IMR-90 (cell line): ENCODE data around the gene AKNA. TPM values are rescaled to one million over a fixed set of nuclear protein-coding genes. Genes with fewer than 3 reads are reported as not detected.

Source experiments
- ATAC-seq: fragments of 200-7000 bp; cut with Tn5 transposase; 2 replicates; pipeline ENCODE4 v1.9.1; 2020; ENCODE audit warnings: low read depth, mild to moderate bottlenecking, moderate library complexity
- BruUV-seq: library from RNA; stranded (reverse); fragments of 400-500 nt; replicated peaks from 2 replicates; lab custom pipeline; 2021; lab: Mats Ljungman, UMichigan
- CTCF ChIA-PET: fragments of 300-600 bp; formaldehyde crosslinking; extraction: SDS; loops from one replicate; lab custom pipeline; 2021; ENCODE audit warnings: antibody characterized with exemption; lab: Yijun Ruan, JAX
- POLR2A ChIA-PET: fragments of 300-600 bp; sonication (Branson Sonifier 250); formaldehyde crosslinking; loops from one replicate; lab custom pipeline; 2022; ENCODE audit warnings: antibody characterized with exemption; ENCODE audit not compliant: unreplicated experiment; lab: Charles Lee
- DNase-seq: peaks from one replicate; pipeline ENCODE4 v3.0.0; 2013
- H2AFZ ChIP-seq: replicated peaks from 2 replicates; pipeline ENCODE3; 2013; ENCODE audit warnings: low read length, mild to moderate bottlenecking; ENCODE audit not compliant: poor library complexity
- H2AK5ac ChIP-seq: 2 replicates; pipeline ENCODE4 v1.6.1; 2013; ENCODE audit warnings: low read depth, low read length, inconsistent platforms
- H2AK9ac ChIP-seq: replicated peaks from 2 replicates; pipeline ENCODE3; 2013; ENCODE audit warnings: mild to moderate bottlenecking, low read depth, low read length, moderate library complexity; ENCODE audit not compliant: poor library complexity
- H2BK120ac ChIP-seq: 2 replicates; pipeline ENCODE4 v1.6.1; 2013; ENCODE audit warnings: low read depth, low read length, inconsistent platforms
- H2BK15ac ChIP-seq: 3 replicates; pipeline ENCODE4 v1.6.1; 2013; ENCODE audit warnings: low read depth, low read length, inconsistent platforms
- H2BK20ac ChIP-seq: 2 replicates; pipeline ENCODE4 v1.6.1; 2013; ENCODE audit warnings: low read depth, mild to moderate bottlenecking, inconsistent platforms, low read length, moderate library complexity
- H2BK5ac ChIP-seq: 2 replicates; pipeline ENCODE4 v1.6.1; 2013; ENCODE audit warnings: mild to moderate bottlenecking, low read depth, low read length, inconsistent platforms; ENCODE audit not compliant: poor library complexity, severe bottlenecking
- H3K14ac ChIP-seq: replicated peaks from 2 replicates; pipeline ENCODE4 v1.6.1; 2013; ENCODE audit warnings: low read depth, low read length, inconsistent platforms
- H3K18ac ChIP-seq: 2 replicates; pipeline ENCODE4 v1.6.1; 2013; ENCODE audit warnings: low read depth, low read length, control low read depth
- H3K23ac ChIP-seq: 2 replicates; pipeline ENCODE4 v1.6.1; 2013; ENCODE audit warnings: low read depth, low read length, inconsistent platforms
- H3K27ac ChIP-seq: 2 replicates; pipeline ENCODE4 v1.5.1; 2013; ENCODE audit warnings: mild to moderate bottlenecking, control low read depth, low read length; ENCODE audit not compliant: insufficient read depth
- H3K27me3 ChIP-seq: 2 replicates; pipeline ENCODE4 v1.6.1; 2013; ENCODE audit warnings: low read length; ENCODE audit not compliant: control insufficient read depth, insufficient read depth
- H3K36me3 ChIP-seq: 2 replicates; pipeline ENCODE4 v1.6.1; 2013; ENCODE audit warnings: low read length, mixed read lengths; ENCODE audit not compliant: control insufficient read depth, insufficient read depth
- H3K4ac ChIP-seq: 2 replicates; pipeline ENCODE4 v1.6.1; 2013; ENCODE audit warnings: low read depth, low read length, inconsistent platforms
- H3K4me1 ChIP-seq: 2 replicates; pipeline ENCODE4 v1.6.1; 2013; ENCODE audit warnings: low read length, mixed read lengths; ENCODE audit not compliant: control insufficient read depth, insufficient read depth
- H3K4me2 ChIP-seq: 2 replicates; pipeline ENCODE4 v1.6.1; 2013; ENCODE audit warnings: low read depth, mild to moderate bottlenecking, control low read depth, low read length, moderate library complexity
- H3K4me3 ChIP-seq: 2 replicates; pipeline ENCODE4 v1.5.1; 2013; ENCODE audit warnings: low read depth, mild to moderate bottlenecking, control low read depth, low read length, moderate library complexity; ENCODE audit not compliant: insufficient read depth
- H3K56ac ChIP-seq: 2 replicates; pipeline ENCODE4 v1.6.1; 2013; ENCODE audit warnings: low read length, inconsistent platforms; ENCODE audit not compliant: insufficient read depth; ENCODE audit errors: extremely low read depth
- H3K79me1 ChIP-seq, 2 experiments: 2 replicates each; pipeline ENCODE4 v1.6.1; 2013; ENCODE audit warnings: low read length in 2 of 2, inconsistent platforms in 1 of 2, low read depth in 1 of 2
- H3K9ac ChIP-seq: 2 replicates; pipeline ENCODE4 v1.6.1; 2013; ENCODE audit warnings: low read depth, low read length, control low read depth
- H3K9me1 ChIP-seq: 2 replicates; pipeline ENCODE4 v1.6.1; 2013; ENCODE audit warnings: low read length, inconsistent platforms; ENCODE audit not compliant: insufficient read depth
- H3K9me3 ChIP-seq: 2 replicates; pipeline ENCODE4 v1.6.1; 2013; ENCODE audit warnings: low read length; ENCODE audit not compliant: control insufficient read depth, insufficient read depth
- H4K20me1 ChIP-seq: 2 replicates; pipeline ENCODE4 v1.6.1; 2013; ENCODE audit warnings: low read length, inconsistent platforms; ENCODE audit not compliant: insufficient read depth
- H4K5ac ChIP-seq: 2 replicates; pipeline ENCODE4 v1.6.1; 2013; ENCODE audit warnings: mild to moderate bottlenecking, low read depth, low read length, control low read depth
- H4K8ac ChIP-seq, 2 experiments: 2 replicates each; pipeline ENCODE4 v1.6.1; 2013; ENCODE audit warnings: low read depth in 2 of 2, low read length in 2 of 2, control low read depth in 1 of 2, inconsistent platforms in 1 of 2
- H4K91ac ChIP-seq: 2 replicates; pipeline ENCODE4 v1.6.1; 2013; ENCODE audit warnings: low read depth, low read length, inconsistent platforms; ENCODE audit not compliant: insufficient read depth
- BHLHE40 ChIP-seq: fragments of 150-350 bp; IDR thresholded peaks from 2 replicates; pipeline ENCODE4 v1.6.1; 2016; ENCODE audit warnings: mild to moderate bottlenecking, low read depth, low read length
- CEBPB ChIP-seq: IDR thresholded peaks from 2 replicates; pipeline ENCODE4 v1.6.1; 2012; ENCODE audit warnings: low read depth, low read length, improper control_type of control experiment
- CHD1 ChIP-seq: IDR thresholded peaks from 2 replicates; pipeline ENCODE4 v1.6.1; 2012; ENCODE audit warnings: low read depth, low read length, improper control_type of control experiment
- ELK1 ChIP-seq: fragments of 150-350 bp; IDR thresholded peaks from 2 replicates; pipeline ENCODE4 v1.6.1; 2016; ENCODE audit warnings: low read depth, mild to moderate bottlenecking, low read length, moderate library complexity, borderline replicate concordance
- FOS ChIP-seq: fragments of 150-350 bp; IDR thresholded peaks from 2 replicates; pipeline ENCODE4 v1.6.1; 2016; ENCODE audit warnings: low read depth, low read length
- MAFK ChIP-seq: IDR thresholded peaks from 2 replicates; pipeline ENCODE4 v1.6.1; 2012; ENCODE audit warnings: low read depth, low read length, improper control_type of control experiment
- MAZ ChIP-seq: IDR thresholded peaks from 2 replicates; pipeline ENCODE4 v1.6.1; 2012; ENCODE audit warnings: low read depth, mild to moderate bottlenecking, low read length, improper control_type of control experiment, moderate library complexity, borderline replicate concordance
- MXI1 ChIP-seq: IDR thresholded peaks from 2 replicates; pipeline ENCODE4 v1.6.1; 2012; ENCODE audit warnings: low read depth, mild to moderate bottlenecking, low read length, moderate library complexity, borderline replicate concordance
- NFE2L2 ChIP-seq: fragments of 150-350 bp; IDR thresholded peaks from 2 replicates; pipeline ENCODE4 v1.6.1; 2016; ENCODE audit warnings: low read depth, mild to moderate bottlenecking, low read length
- POLR2A ChIP-seq: IDR thresholded peaks from 2 replicates; pipeline ENCODE4 v1.6.1; 2012; ENCODE audit warnings: mild to moderate bottlenecking, low read depth, low read length
- RAD21 ChIP-seq: IDR thresholded peaks from 2 replicates; pipeline ENCODE4 v1.6.1; 2012; ENCODE audit warnings: low read length, improper control_type of control experiment
- RCOR1 ChIP-seq: IDR thresholded peaks from 2 replicates; pipeline ENCODE4 v1.6.1; 2012; ENCODE audit warnings: mild to moderate bottlenecking, low read length, improper control_type of control experiment; ENCODE audit not compliant: insufficient replicate concordance
- RFX5 ChIP-seq: IDR thresholded peaks from 2 replicates; pipeline ENCODE4 v1.8.0; 2012; ENCODE audit warnings: low read depth, mild to moderate bottlenecking, low read length, moderate library complexity
- SMC3 ChIP-seq: fragments of 150-350 bp; IDR thresholded peaks from 2 replicates; pipeline ENCODE4 v1.6.1; 2016; ENCODE audit warnings: low read depth, mild to moderate bottlenecking, antibody characterized with exemption, low read length, moderate library complexity
- USF2 ChIP-seq: fragments of 150-350 bp; IDR thresholded peaks from 2 replicates; pipeline ENCODE4 v1.6.1; 2017; ENCODE audit warnings: mild to moderate bottlenecking, antibody characterized with exemption, low read length, low read depth
- WGBS, 2 experiments: methylation state at CpG; one replicate each; pipeline versions ENCODE4 v1.1.5 to v1.1.7; 2013; ENCODE audit warnings: missing lambda C conversion rate in 2 of 2; ENCODE audit not compliant: insufficient read length in 1 of 2; ENCODE audit errors: extremely low coverage in 2 of 2; 5-methylcytosine and 5-hydroxymethylcytosine counted together
- dilution Hi-C: fragments of 300-500 bp; cut with HindIII; formaldehyde crosslinking; loops from one replicate; pipeline ENCODE4 v1.14.3; 2018; ENCODE audit warnings: low sequenced_read_pairs; ENCODE audit not compliant: unreplicated experiment
- in situ Hi-C: fragments of 300-500 bp; cut with MboI; formaldehyde crosslinking; loops from 3 replicates; pipeline ENCODE4 v1.14.3; 2019; ENCODE audit warnings: low sequenced_read_pairs, inconsistent platforms, mixed read lengths
- intact Hi-C: fragments of 100-400 bp; cut with micrococcal nuclease; formaldehyde crosslinking; loops from 2 replicates; pipeline ENCODE4 v1.10.0; 2022
- polyA plus RNA-seq, 3 experiments: library from polyadenylated mRNA; depleted of rRNA; stranded (reverse); fragments of >200 nt; gene quantifications; 2 replicates each; pipeline ENCODE4 v1.2.3, GENCODE V29; 2012; ENCODE audit warnings: low replicate concordance in 1 of 3
- total RNA-seq: library from RNA; depleted of rRNA; stranded (reverse); fragments of >200 nt; gene quantifications from 2 replicates; pipeline ENCODE4 v1.2.3, GENCODE V29; 2012
- TF ChIP-seq, protein P1 (sequence below): conservative IDR thresholded peaks from 2 replicates; pipeline ENCODE4 v1.5.1; 2012; ENCODE audit warnings: mild to moderate bottlenecking, low read depth, low read length, improper control_type of control experiment

The AKNA gene
- total and polyA plus RNA-seq, 2 of the 4 experiments (the other 2 are of a cell fraction): 2.7 to 7.3 TPM

GRCh38 chr9:114361542-114361941 lies 26.2 kb downstream of the AKNA start:
- Histone ChIP-seq H3K23ac (no peak overlapping the region), H2AK5ac (no peak overlapping the region), H3K56ac (no peak overlapping the region), H3K27me3 (no peaks in the 10 kb centered on the region), H4K20me1 (no peaks in the 10 kb centered on the region; the same call in 1 of the 2 replicates), H2AFZ (no peak overlapping the region), H3K4me3 (no peak overlapping the region), H3K9me3 (no peaks in the 10 kb centered on the region), H4K91ac (no peak overlapping the region), H3K14ac (no peak overlapping the region), H2BK120ac (no peak overlapping the region), H2BK20ac (no peak overlapping the region), H2AK9ac (no peak overlapping the region), H2BK15ac (no peak overlapping the region), H3K36me3 (peaks cover 63% of the 10 kb centered on the region), H3K4me1 (peaks cover 14% of the 10 kb centered on the region), H3K79me1 (peaks cover 2 to 3% of the 10 kb centered on the region in 2 experiments; a peak in 3 of 4 replicates), H3K4me2 (no peak overlapping the region), H3K9me1 (peaks cover 12% of the 10 kb centered on the region), H4K5ac (no peak overlapping the region), H3K4ac (no peak overlapping the region), H3K27ac (no peak overlapping the region), H3K18ac (no peak overlapping the region), H2BK5ac (no peak overlapping the region), H4K8ac (no peak overlapping the region), H3K9ac (no peak overlapping the region)
- DNase-seq (no peak), ATAC-seq (no peak)
- intact Hi-C loops: no loop called here
- BruUV-seq: no TSS peak
- 96% methylated on average over 3 of the region's 7 CpGs; no CpG with 5 or more reads in 1 of the 2 experiments for WGBS, 2 experiments
- ChIA-PET POLR2A (no interaction called here), CTCF (no interaction called here)
- dilution Hi-C loops: no loop called here
- TF ChIP-seq FOS: no peak
- TF ChIP-seq USF2: no peak
- TF ChIP-seq CHD1: no peak
- no peak for TF ChIP-seq RAD21
- no peak for TF ChIP-seq RCOR1
- no peak for TF ChIP-seq CEBPB
- TF ChIP-seq BHLHE40: no peak
- TF ChIP-seq, protein P1, sequence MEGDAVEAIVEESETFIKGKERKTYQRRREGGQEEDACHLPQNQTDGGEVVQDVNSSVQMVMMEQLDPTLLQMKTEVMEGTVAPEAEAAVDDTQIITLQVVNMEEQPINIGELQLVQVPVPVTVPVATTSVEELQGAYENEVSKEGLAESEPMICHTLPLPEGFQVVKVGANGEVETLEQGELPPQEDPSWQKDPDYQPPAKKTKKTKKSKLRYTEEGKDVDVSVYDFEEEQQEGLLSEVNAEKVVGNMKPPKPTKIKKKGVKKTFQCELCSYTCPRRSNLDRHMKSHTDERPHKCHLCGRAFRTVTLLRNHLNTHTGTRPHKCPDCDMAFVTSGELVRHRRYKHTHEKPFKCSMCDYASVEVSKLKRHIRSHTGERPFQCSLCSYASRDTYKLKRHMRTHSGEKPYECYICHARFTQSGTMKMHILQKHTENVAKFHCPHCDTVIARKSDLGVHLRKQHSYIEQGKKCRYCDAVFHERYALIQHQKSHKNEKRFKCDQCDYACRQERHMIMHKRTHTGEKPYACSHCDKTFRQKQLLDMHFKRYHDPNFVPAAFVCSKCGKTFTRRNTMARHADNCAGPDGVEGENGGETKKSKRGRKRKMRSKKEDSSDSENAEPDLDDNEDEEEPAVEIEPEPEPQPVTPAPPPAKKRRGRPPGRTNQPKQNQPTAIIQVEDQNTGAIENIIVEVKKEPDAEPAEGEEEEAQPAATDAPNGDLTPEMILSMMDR: no peak
- no peak for TF ChIP-seq ELK1
- no peak for TF ChIP-seq RFX5
- no peak for TF ChIP-seq MXI1
- no peak for TF ChIP-seq POLR2A
- no peak for TF ChIP-seq SMC3
- no peak for TF ChIP-seq NFE2L2
- no peak for TF ChIP-seq MAFK
- no peak for TF ChIP-seq MAZ
- in situ Hi-C loops: no loop called here
